ENCODE measurements around the gene SCART1. TPM values are rescaled to one million over a fixed set of nuclear protein-coding genes. Genes with fewer than 3 reads are reported as not detected.
"Not testable (repeated sequence)": the region's sequence is repeated elsewhere in the genome, so short reads cannot be mapped to it uniquely, and the experiment has no call there.

Gene SCART1
- total RNA-seq, 2 experiments from 2014 or later = 5.0 to 5.2 TPM

GRCh38 chr10:133465950-133466474 is 12.3 kb downstream of the SCART1 start:
- H3K27ac ChIP-seq (ENCODE audit: low read depth in 1 of 2, low read length in 2 of 2) = no peak overlapping the region
- no peaks in the 10 kb centered on the region for H3K9me3 Mint-ChIP-seq
- no peak overlapping the region for H3K4me3 ChIP-seq (ENCODE audit: low read length)
- H3K4me3 Mint-ChIP-seq = no peak overlapping the region
- no peaks in the 10 kb centered on the region for H3K9me3 ChIP-seq (ENCODE audit: control insufficient read depth in 1 of 2, insufficient read depth in 1 of 2, low read length in 2 of 2)
- H3K27me3 Mint-ChIP-seq = no peaks in the 10 kb centered on the region
- peaks cover 2% of the 10 kb centered on the region for H3K36me3 ChIP-seq (ENCODE audit: insufficient read depth, low read length)
- intact Hi-C loops (cut with DNase I, micrococcal nuclease) = no loop called here
- no peaks in the 10 kb centered on the region for H3K4me1 ChIP-seq (ENCODE audit: insufficient read depth, low read length)
- ChIA-PET POLR2A (no interaction called here), CTCF (no interaction called here)
- peaks cover 22% of the 10 kb centered on the region for H3K36me3 Mint-ChIP-seq (ENCODE audit: low read depth)
- DNase-seq (peak in 1 of 14 experiments; percentile 3), ATAC-seq (ENCODE audit: poor library complexity) (no peak)
- H3K4me1 Mint-ChIP-seq (ENCODE audit: low read depth) = no peaks in the 10 kb centered on the region
- H3K27ac Mint-ChIP-seq = no peak overlapping the region
- no peak for TF ChIP-seq CTCF (IDR thresholded peaks at IDR 0.05)
- H3K27me3 ChIP-seq (ENCODE audit: control insufficient read depth in 1 of 2, insufficient read depth in 2 of 2, low read length in 2 of 2) = no peaks in the 10 kb centered on the region

DNA sequence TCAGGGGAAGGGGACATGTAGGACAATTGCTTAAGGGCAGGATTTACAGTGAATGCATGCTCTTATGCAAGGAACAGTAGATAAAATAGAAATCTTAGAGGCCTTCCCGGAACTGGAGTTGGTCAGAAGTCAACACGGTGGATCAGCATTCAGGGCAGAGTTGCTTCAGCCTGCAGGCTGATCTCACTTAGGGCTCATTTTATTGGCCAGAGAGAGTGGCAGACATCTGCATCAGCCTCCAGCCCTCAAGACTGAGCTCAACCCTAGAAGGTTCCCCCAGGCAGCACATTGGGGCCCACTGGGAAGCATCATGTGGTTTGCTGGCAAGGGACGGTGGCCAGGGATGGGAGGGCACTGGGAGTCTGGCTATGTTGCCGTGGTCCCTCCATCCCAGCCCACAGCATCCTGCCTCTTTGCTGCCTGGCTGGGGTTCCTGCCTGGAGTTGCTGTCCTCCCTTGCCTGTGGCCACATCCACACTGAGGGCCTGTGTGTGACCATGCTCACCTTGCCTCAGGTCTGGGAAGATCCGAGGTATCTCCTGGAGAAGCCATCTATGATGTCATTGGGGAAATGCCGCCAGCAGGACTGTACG is 13.0 kb downstream of the SCART1 start:
- intact Hi-C loops (cut with DNase I, micrococcal nuclease) = no loop called here
- ATAC-seq (ENCODE audit: poor library complexity) = no peak
- H3K4me3 ChIP-seq (ENCODE audit: low read length) = no peak overlapping the region
- Mint-ChIP-seq H3K36me3 (ENCODE audit: low read depth) (peaks cover 22% of the 10 kb centered on the region), H3K4me1 (ENCODE audit: low read depth) (no peaks in the 10 kb centered on the region), H3K4me3 (no peak overlapping the region), H3K27ac (no peak overlapping the region), H3K9me3 (no peaks in the 10 kb centered on the region), H3K27me3 (no peaks in the 10 kb centered on the region)
- no peak for TF ChIP-seq CTCF (IDR thresholded peaks at IDR 0.05)
- no peaks in the 10 kb centered on the region for H3K27me3 ChIP-seq (ENCODE audit: control insufficient read depth in 1 of 2, insufficient read depth in 2 of 2, low read length in 2 of 2)
- H3K27ac ChIP-seq (ENCODE audit: low read depth in 1 of 2, low read length in 2 of 2) = no peak overlapping the region
- POLR2A ChIA-PET = no interaction called here
- H3K4me1 ChIP-seq (ENCODE audit: insufficient read depth, low read length) = no peaks in the 10 kb centered on the region
- DNase-seq = no peak
- peaks cover 2% of the 10 kb centered on the region for H3K36me3 ChIP-seq (ENCODE audit: insufficient read depth, low read length)
- CTCF ChIA-PET = no interaction called here
- no peaks in the 10 kb centered on the region for H3K9me3 ChIP-seq (ENCODE audit: control insufficient read depth in 1 of 2, insufficient read depth in 1 of 2, low read length in 2 of 2)

DNA sequence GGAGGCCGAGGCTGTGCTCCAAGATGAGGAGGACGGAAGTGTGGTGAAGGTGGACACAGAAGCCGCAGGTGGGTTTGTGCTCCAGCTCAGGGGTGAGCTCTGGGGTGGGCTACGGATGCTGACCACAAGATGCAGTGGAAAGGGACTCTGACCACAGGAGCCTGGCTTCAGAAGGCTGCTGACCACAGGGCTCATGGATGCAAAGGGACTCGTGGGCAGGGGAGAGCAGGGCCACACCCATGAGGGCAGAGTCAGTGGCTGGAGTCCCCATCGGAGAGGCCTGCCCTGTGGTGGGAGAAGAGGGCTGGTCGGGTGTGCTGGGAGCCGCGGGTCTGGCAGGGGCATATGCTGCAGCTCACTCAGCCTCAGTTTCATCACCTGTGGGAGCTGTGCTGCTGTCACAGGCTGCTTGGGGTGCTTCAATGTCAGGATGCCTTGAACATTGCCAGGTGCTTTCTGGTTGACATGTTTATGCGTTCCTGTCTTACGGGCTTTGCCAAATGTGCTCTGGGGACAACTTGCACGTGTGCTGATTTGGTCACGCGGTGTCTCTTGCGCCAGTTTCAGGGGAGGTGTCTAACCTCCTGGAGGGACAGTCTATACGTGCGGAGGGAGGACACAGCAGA is 13.7 kb downstream of the SCART1 start:
- no peak for TF ChIP-seq CTCF (IDR thresholded peaks at IDR 0.05)
- intact Hi-C loops (cut with DNase I, micrococcal nuclease) = no loop called here
- POLR2A ChIA-PET = no interaction called here
- Histone ChIP-seq H3K4me1 (ENCODE audit: insufficient read depth, low read length) (peaks cover 2% of the 10 kb centered on the region), H3K4me3 (ENCODE audit: low read length) (no peak overlapping the region), H3K27me3 (ENCODE audit: control insufficient read depth in 1 of 2, insufficient read depth in 2 of 2, low read length in 2 of 2) (no peaks in the 10 kb centered on the region), H3K27ac (ENCODE audit: low read depth in 1 of 2, low read length in 2 of 2) (no peak overlapping the region), H3K36me3 (ENCODE audit: insufficient read depth, low read length) (peaks cover 2% of the 10 kb centered on the region), H3K9me3 (ENCODE audit: control insufficient read depth in 1 of 2, insufficient read depth in 1 of 2, low read length in 2 of 2) (no peaks in the 10 kb centered on the region)
- Mint-ChIP-seq H3K36me3 (ENCODE audit: low read depth) (peaks cover 22% of the 10 kb centered on the region), H3K4me1 (ENCODE audit: low read depth) (no peaks in the 10 kb centered on the region), H3K4me3 (no peak overlapping the region), H3K9me3 (no peaks in the 10 kb centered on the region), H3K27ac (no peak overlapping the region), H3K27me3 (no peaks in the 10 kb centered on the region)
- peak in 1 of 14 experiments; percentile 4 for DNase-seq
- ATAC-seq (ENCODE audit: poor library complexity) = no peak
- CTCF ChIA-PET = no interaction called here

GRCh38 chr10:133469205-133469604 is 15.5 kb downstream of the SCART1 start:
- not testable (repeated sequence) for H3K4me3 ChIP-seq (ENCODE audit: low read length); H3K27ac Mint-ChIP-seq

More at GRCh38 chr10:133469205-133469604, 15.5 kb downstream of the SCART1 start:
- CTCF ChIA-PET; H3K36me3 ChIP-seq (ENCODE audit: insufficient read depth, low read length); DNase-seq; H3K27me3 ChIP-seq (ENCODE audit: control insufficient read depth in 1 of 2, insufficient read depth in 2 of 2, low read length in 2 of 2); intact Hi-C loops (cut with DNase I, micrococcal nuclease); H3K4me3 Mint-ChIP-seq; POLR2A ChIA-PET; H3K27ac ChIP-seq (ENCODE audit: low read depth in 1 of 2, low read length in 2 of 2); H3K27me3 Mint-ChIP-seq; H3K4me1 Mint-ChIP-seq (ENCODE audit: low read depth); H3K9me3 ChIP-seq (ENCODE audit: control insufficient read depth in 1 of 2, insufficient read depth in 1 of 2, low read length in 2 of 2); ATAC-seq (ENCODE audit: poor library complexity); H3K9me3 Mint-ChIP-seq: not testable (repeated sequence)
- peaks cover 22% of the 10 kb centered on the region for H3K36me3 Mint-ChIP-seq (ENCODE audit: low read depth)
- peaks cover 15% of the 10 kb centered on the region for H3K4me1 ChIP-seq (ENCODE audit: insufficient read depth, low read length)

All from CD4-positive, alpha-beta T cell (primary cell).